DND-41 (cell line): Measurements from ENCODE around the gene PCDH9.

Experiments used
- CTCF ChIP-seq: IDR thresholded peaks from 2 replicates; pipeline ENCODE4 v1.5.1; 2012; ENCODE audit warnings: borderline replicate concordance, low read length, moderate library complexity, mild to moderate bottlenecking; ENCODE audit not compliant: poor library complexity, severe bottlenecking; ENCODE audit errors: extremely low read depth
- EZH2 ChIP-seq: IDR thresholded peaks from 3 replicates; pipeline ENCODE4 v1.6.1; 2012; ENCODE audit warnings: borderline replicate concordance, low read depth, mild to moderate bottlenecking, moderate library complexity, low read length, inconsistent platforms; ENCODE audit not compliant: severe bottlenecking

- TF ChIP-seq CTCF (no peak), EZH2 (no peak)
Observed at GRCh38 chr13:66312312-66313087, 917.6 kb downstream of the PCDH9 start.
